ENCODE results near the gene C6orf136. TPM values are rescaled to one million over a fixed set of nuclear protein-coding genes. Genes with fewer than 3 reads are reported as not detected.
A peak's percentile ranks its signal among the peaks of the same experiment; 100 is the strongest.
"Not testable (repeated sequence)": the region's sequence is repeated elsewhere in the genome, so short reads cannot be mapped to it uniquely, and the experiment has no call there.

C6orf136 gene, protein sequence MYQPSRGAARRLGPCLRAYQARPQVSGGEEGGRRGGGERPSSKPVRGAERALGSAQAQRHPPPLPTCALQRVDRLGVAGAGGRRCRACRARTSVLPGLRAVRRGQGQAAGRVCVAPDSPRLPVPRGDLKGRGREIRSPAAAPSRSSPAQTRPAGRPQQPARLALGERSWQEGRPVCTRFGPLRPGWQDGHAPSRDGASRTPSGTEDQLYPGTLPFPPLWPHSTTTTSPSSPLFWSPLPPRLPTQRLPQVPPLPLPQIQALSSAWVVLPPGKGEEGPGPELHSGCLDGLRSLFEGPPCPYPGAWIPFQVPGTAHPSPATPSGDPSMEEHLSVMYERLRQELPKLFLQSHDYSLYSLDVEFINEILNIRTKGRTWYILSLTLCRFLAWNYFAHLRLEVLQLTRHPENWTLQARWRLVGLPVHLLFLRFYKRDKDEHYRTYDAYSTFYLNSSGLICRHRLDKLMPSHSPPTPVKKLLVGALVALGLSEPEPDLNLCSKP
- 30.7 TPM for polyA plus RNA-seq (2012; ENCODE audit: insufficient read depth, insufficient read length, low read depth)

DNA sequence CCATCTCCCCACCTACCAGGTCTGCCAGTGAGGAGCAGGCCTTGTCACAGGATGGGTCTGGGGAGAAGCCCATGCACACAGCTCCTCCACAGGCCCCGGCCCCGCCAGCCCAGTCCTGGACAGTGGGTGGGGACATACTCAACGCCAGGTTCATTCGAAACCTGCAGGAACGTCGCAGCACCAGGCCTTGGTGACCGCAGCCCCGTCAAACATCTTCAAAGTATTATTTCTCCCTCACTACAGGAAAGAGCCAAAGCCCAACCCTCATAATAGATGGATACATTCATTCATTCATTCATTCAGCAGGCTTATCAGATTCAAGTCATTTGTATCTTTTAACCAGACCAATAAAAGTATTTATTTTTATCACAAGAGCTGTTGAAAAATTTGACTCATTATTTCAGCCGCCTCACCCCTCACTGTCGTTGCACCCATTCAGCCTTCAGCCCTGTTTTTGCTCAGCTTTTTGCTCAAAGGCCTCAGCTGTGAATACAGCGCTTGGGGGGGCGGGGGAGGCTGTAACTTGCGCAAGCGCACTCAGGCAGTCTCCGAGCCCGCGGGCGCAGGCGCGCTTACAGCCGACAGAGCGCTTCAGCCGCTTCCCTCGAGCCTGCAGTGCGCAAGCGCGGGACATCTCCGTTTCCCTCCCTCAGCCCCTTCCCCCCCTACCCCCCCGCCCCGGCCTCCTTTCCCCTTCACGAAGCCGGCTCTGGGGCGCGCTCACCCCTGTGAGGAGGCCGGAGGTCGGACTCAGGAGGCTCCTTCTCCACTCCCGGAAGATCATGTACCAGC lies at the start of gene C6orf136:
Gene C6orf136 (plus strand): TSS at position 684 of the 792 bp plus-strand sequence. CDS start 99 bp downstream, at position 783.
- peak within 1 kb of the TSS; percentile 87 for H3K4me3 ChIP-seq (ENCODE audit: low read depth, low read length)
- TF ChIP-seq, protein P1, sequence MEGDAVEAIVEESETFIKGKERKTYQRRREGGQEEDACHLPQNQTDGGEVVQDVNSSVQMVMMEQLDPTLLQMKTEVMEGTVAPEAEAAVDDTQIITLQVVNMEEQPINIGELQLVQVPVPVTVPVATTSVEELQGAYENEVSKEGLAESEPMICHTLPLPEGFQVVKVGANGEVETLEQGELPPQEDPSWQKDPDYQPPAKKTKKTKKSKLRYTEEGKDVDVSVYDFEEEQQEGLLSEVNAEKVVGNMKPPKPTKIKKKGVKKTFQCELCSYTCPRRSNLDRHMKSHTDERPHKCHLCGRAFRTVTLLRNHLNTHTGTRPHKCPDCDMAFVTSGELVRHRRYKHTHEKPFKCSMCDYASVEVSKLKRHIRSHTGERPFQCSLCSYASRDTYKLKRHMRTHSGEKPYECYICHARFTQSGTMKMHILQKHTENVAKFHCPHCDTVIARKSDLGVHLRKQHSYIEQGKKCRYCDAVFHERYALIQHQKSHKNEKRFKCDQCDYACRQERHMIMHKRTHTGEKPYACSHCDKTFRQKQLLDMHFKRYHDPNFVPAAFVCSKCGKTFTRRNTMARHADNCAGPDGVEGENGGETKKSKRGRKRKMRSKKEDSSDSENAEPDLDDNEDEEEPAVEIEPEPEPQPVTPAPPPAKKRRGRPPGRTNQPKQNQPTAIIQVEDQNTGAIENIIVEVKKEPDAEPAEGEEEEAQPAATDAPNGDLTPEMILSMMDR (IDR thresholded peaks at IDR 0.05; ENCODE audit: low read depth, low read length) = no peak
- no peaks in the 10 kb centered on the region; the same call in 1 of the 2 replicates for H3K4me1 ChIP-seq
- peaks cover 8% of the 10 kb centered on the region for H3K36me3 ChIP-seq
- H3K27me3 ChIP-seq = no peaks in the 10 kb centered on the region
- peak; percentile 94 for DNase-seq
- no peaks in the 10 kb centered on the region for H3K9me3 ChIP-seq

DNA sequence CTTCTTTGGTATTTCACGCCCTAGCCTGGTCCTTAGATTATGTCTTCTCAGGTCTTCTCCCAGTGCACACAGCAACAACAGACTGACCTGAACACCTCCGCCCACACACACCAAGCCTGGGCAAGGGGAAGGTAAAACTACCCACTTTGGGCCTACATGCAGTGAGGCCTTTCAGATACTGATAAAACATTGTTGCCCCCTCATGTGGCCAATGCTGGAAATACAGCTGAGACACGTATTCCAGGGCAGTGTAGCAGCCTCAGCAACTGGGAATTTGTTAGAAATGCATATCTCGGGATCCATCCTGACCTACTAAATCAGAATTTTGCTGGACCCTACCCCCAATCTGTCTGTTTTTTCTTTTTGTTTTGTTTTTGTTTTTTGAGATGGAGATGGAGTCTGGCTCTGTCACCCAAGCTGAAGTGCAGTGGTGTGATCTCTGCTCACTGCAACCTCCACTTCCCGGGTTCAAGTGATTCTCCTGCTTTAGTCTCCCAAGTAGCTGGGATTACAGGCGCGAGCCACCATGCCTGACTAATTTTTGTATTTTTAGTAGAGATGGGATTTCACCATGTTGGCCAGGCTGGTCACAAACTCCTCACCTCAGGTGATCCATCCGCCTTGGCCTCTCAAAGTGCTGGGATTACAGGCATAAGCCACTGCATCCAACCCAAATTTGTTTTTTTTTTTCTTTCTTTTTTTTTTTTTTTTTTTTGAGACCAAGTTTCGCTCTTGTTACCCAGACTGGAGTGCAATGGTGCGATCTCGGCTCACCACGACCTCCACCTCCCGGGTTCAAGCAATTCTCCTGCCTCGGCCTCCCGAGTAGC lies 49.4 kb upstream of the C6orf136 start:
- not testable (repeated sequence) for H3K4me1 ChIP-seq; H3K27me3 ChIP-seq; H3K9me3 ChIP-seq; H3K4me3 ChIP-seq (ENCODE audit: low read depth, low read length)
- peak; percentile 87 for DNase-seq
- H3K36me3 ChIP-seq = peaks cover 47% of the 10 kb centered on the region
- TF ChIP-seq, protein P1 (IDR thresholded peaks at IDR 0.05; ENCODE audit: low read depth, low read length) = peak; percentile 82

DNA sequence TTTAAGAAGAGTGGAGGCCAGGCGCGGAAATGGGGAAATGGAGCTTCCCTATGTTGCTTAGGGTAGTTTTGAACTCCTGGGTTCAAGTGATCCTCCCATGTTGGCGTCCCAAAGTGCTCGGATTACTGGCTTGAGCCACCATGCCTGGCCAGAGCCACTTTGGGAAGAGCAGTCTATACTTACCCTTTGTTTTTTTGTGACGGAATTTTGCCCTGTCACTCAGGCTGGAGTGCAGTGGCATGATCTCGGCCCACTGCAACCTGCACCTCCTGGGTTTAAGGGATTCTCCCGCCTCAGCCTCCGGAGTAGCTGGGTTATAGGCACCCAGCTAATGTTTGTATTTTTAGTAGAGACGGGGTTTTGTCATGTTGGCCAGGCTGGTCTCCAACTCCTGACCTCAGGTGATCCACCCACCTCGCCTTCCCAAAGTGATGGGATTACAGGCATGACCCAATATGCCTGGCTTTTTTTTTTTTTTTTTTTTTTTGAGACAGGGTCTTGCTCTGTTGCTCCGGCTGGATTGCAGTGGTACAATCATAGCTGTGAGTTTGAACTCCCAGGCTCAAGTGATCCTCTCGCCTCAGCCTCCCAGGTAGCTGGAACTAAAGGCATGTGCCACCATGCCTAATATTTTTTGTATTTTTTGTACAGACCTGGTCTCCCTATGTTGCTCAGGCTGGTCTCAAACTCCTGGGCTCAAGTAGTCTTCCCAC lies 47.9 kb upstream of the C6orf136 start:
- no peaks in the 10 kb centered on the region for H3K27me3 ChIP-seq
- H3K4me1 ChIP-seq = no peaks in the 10 kb centered on the region
- H3K9me3 ChIP-seq = no peaks in the 10 kb centered on the region
- no peak for DNase-seq
- H3K36me3 ChIP-seq = peaks cover 50% of the 10 kb centered on the region
- TF ChIP-seq, protein P1 (IDR thresholded peaks at IDR 0.05; ENCODE audit: low read depth, low read length) = no peak
- H3K4me3 ChIP-seq (ENCODE audit: low read depth, low read length) = no peak overlapping the region

DNA sequence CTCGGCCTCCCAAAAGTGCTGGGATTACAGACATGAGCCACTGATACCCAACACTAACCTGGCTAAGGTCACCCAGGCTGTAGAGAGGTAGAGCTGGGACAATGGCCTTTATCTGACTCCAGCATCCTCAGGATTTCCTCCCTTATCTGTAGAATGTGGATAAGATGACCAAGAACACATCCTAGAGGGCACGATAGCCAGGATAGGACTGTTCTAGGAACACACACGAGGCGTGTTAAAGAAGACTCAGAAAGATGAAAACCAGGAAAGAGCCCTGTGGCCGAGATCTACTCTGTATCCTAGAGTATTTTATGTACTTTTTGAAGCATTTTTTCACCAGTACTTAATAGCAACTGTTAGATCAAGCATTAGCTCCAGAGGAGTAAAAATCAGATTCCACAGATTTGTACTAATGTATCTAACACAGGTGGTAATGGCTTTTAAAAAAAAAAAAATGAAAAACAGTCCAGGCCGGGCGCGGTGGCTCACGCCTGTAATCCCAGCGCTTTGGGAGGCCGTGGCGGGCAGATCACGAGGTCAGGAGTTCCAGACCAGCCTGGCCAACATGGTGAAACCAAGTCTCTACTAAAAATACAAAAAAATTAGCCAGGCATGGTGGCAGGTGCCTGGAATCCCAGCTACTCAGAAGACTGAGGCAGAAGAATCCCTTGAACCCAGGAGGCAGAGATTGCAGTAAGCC lies 47.2 kb upstream of the C6orf136 start:
- DNase-seq = no peak
- H3K27me3 ChIP-seq = no peaks in the 10 kb centered on the region
- no peaks in the 10 kb centered on the region for H3K4me1 ChIP-seq
- H3K4me3 ChIP-seq (ENCODE audit: low read depth, low read length) = no peak overlapping the region
- no peaks in the 10 kb centered on the region for H3K9me3 ChIP-seq
- TF ChIP-seq, protein P1 (IDR thresholded peaks at IDR 0.05; ENCODE audit: low read depth, low read length) = no peak
- H3K36me3 ChIP-seq = peaks cover 51% of the 10 kb centered on the region

DNA sequence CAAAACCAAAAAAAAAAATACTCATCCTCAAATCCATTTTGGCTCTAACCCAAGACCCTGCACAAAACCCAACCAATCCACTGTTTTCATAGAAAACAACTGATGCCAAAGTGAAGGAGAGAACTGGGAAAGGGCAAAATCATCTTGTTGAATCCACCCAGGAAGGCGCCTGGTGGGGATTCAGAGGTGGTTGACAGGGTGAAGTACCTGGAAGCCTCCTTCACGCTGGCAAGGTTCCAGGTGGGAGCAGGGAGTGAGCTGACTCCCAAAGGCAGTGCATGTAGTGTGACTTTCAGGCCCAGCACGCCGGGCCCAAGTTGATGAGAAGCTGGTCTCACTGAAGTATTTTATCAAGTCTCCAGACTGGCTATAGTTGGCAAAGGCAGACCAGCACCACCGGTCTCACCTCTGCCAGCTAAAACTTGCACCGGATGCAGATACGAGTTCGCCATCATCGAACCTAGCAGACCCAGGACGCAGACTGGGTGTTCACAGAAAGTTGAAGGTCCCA lies 46.4 kb upstream of the C6orf136 start:
- no peak for DNase-seq
- no peaks in the 10 kb centered on the region for H3K9me3 ChIP-seq
- TF ChIP-seq, protein P1 (IDR thresholded peaks at IDR 0.05; ENCODE audit: low read depth, low read length) = no peak
- H3K27me3 ChIP-seq = no peaks in the 10 kb centered on the region
- no peak overlapping the region for H3K4me3 ChIP-seq (ENCODE audit: low read depth, low read length)
- no peaks in the 10 kb centered on the region for H3K4me1 ChIP-seq
- peaks cover 58% of the 10 kb centered on the region for H3K36me3 ChIP-seq

All from BE2C (cell line).